ENCODE measurements around the gene PCDHGA1. TPM values are rescaled to one million over a fixed set of nuclear protein-coding genes. Genes with fewer than 3 reads are reported as not detected.
A peak's percentile ranks its signal among the peaks of the same experiment; 100 is the strongest.

PCDHGA1 gene
- total and polyA plus RNA-seq, 2 donors (not counting 1 experiment from before 2014, with no cell fraction given): 0.06 to 0.64 TPM

DNA sequence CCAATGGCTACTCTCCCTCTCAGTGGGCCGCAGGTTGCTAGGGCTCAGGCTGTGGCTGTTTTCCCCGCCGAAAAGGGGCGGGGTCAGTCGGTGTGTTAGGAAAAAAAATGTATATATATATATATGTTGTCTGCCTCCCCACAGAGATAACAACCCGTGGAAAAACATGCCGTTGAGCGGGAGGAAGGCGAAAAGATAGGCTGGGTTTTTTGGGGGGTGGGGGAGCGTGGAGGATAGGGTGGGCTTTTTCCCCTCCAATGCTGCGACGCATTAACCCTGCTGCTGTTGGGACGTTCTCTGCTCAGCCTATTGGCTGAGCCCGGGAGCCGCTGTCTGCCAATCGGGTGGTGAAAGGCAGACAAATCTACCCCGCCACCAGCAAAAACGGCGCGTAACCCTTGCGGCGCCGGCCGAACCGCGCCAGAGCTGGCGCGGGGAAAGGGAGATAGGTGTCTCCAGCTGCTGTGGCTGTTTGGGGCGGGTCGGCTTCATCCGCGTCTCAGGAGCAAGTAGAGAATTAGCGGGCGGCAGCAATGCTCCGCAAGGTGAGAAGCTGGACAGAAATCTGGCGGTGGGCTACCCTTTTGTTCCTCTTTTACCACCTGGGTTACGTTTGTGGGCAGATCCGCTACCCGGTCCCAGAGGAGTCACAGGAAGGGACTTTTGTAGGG is 154.5 kb downstream of the PCDHGA1 start, which contains the start of gene PCDHGC4:
PCDHGC4 (plus strand) TSS at position 390 of the 671 bp plus-strand sequence; CDS start at position 534, 144 bp downstream.
- 3% methylated on average over 29 of the region's 39 CpGs for WGBS (ENCODE audit: insufficient coverage)
- Histone ChIP-seq H3K27me3 (replicated peaks in 1 of 4; ENCODE audit: control extremely low read depth in 1 of 4, control insufficient read depth in 3 of 4, insufficient read depth in 4 of 4, low read length in 3 of 4) (peaks cover 0 to 58% (median 31%) of the 10 kb centered on the region in 4 experiments), H3K4me1 (ENCODE audit: control insufficient read depth in 2 of 2, insufficient read depth in 2 of 2, low read length in 2 of 2) (peaks cover 15 to 18% of the 10 kb centered on the region in 2 donors), H2AFZ (ENCODE audit: insufficient read depth, low read depth, low read length, poor library complexity, severe bottlenecking) (peak within 1 kb of the TSS; percentile 60), H3K4me2 (replicated peaks; ENCODE audit: low read depth, low read length, poor library complexity, severe bottlenecking) (peak within 1 kb of the TSS; percentile 66), H3K4me3 (ENCODE audit: control extremely low read depth in 1 of 5, extremely low read depth in 1 of 5, insufficient read depth in 1 of 5, low read depth in 2 of 5, low read length in 4 of 5) (peak within 1 kb of the TSS in 4 of 5 experiments; percentile 3 to 39 (median 18)), H3K79me2 (ENCODE audit: control insufficient read depth, insufficient read depth, low read length) (no peaks in the 10 kb centered on the region), H3K36me3 (replicated peaks in 1 of 2; ENCODE audit: control extremely low read depth in 1 of 2, control insufficient read depth in 1 of 2, extremely low read depth in 1 of 2, insufficient read depth in 2 of 2, low read length in 1 of 2) (no peaks in the 10 kb centered on the region), H3K27ac (ENCODE audit: low read length in 2 of 2) (no peak within 1 kb of the TSS), H4K20me1 (ENCODE audit: control insufficient read depth, insufficient read depth, low read length, poor library complexity, severe bottlenecking) (no peaks in the 10 kb centered on the region), H3K9ac (ENCODE audit: low read length) (peak within 1 kb of the TSS; percentile 23), H3K9me3 (ENCODE audit: control extremely low read depth in 1 of 3, control insufficient read depth in 2 of 3, insufficient read depth in 1 of 3, low read length in 2 of 3) (peaks cover 0 to 12% (median 0%) of the 10 kb centered on the region in 3 donors)
- H3K9me3 Mint-ChIP-seq (ENCODE audit: insufficient read depth): no peaks in the 10 kb centered on the region
- H3K4me3 Mint-ChIP-seq: peak within 1 kb of the TSS; percentile 40
- peaks cover 74% of the 10 kb centered on the region for H3K27me3 Mint-ChIP-seq
- H3K4me1 Mint-ChIP-seq: peaks cover 16% of the 10 kb centered on the region
- DNase-seq (peak; percentile 32), ATAC-seq (ENCODE audit: low read depth) (peak; percentile 17)
- CTCF ChIA-PET: interaction anchor here (0.6 to 3.0 kb wide), 7 partner anchors 9 to 847 kb away, joined by 3 to 10 read pairs (median 5); partner anchors contain the start of genes PCDHGA12 and PCDHGC3
- no peak within 1 kb of the TSS for H3K27ac Mint-ChIP-seq
- POLR2A ChIA-PET: no interaction called here
- intact Hi-C loops (cut with micrococcal nuclease): no loop called here
- TF ChIP-seq CTCF (IDR thresholded peaks at IDR 0.05) (no peak), EZH2 (IDR thresholded peaks at IDR 0.05; ENCODE audit: borderline replicate concordance, insufficient read depth, low read depth, low read length, poor library complexity, severe bottlenecking) (no peak)
